Skeletal muscle satellite cell (primary cell): Measurements from ENCODE around the gene TYMS.

ENCODE experiments used
- H3K27me3 ChIP-seq: 2 replicates; pipeline ENCODE4 v1.7.0; 2013; ENCODE audit warnings: low read length; ENCODE audit not compliant: control insufficient read depth, insufficient read depth
- H3K36me3 ChIP-seq: 2 replicates; pipeline ENCODE4 v1.7.0; 2013; ENCODE audit warnings: mild to moderate bottlenecking, control low read depth, low read length; ENCODE audit not compliant: insufficient read depth
- H3K4me1 ChIP-seq: 2 replicates; pipeline ENCODE4 v1.7.0; 2013; ENCODE audit warnings: low read length; ENCODE audit not compliant: control insufficient read depth, insufficient read depth
- H3K4me2 ChIP-seq: 2 replicates; pipeline ENCODE4 v1.7.0; 2013; ENCODE audit warnings: mild to moderate bottlenecking, low read length
- H3K4me3 ChIP-seq: 2 replicates; pipeline ENCODE4 v1.7.0; 2013; ENCODE audit warnings: low read length
- H3K9ac ChIP-seq: 2 replicates; pipeline ENCODE4 v1.7.0; 2013; ENCODE audit warnings: mild to moderate bottlenecking, low read depth, low read length, moderate library complexity
- H3K9me3 ChIP-seq: replicated peaks from 2 replicates; pipeline ENCODE4 v1.7.0; 2013; ENCODE audit warnings: mild to moderate bottlenecking, control low read depth, low read length

The TYMS gene

DNA sequence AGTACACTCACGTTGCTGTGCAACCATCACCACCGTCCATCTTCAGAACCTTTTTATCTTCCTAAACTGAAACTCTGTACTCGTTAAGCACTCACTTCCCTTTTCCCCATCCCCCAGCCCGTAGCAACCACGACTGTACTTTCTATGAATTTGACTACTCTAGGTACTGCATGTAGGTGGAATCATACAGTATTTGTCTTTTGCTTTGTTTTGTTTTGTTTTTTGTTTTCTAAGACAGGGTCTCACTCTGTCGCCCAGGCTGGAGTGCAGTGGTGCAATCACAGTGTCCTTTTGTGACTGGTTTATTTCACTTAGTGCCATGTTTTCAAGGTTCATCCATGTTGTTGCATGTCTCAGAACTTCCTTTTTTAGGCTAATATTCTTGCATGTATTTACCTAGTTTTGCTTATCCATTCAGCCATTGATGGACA, 7.0 kb upstream of the TYMS start:
- Histone ChIP-seq H3K4me3 (no peak overlapping the region), H3K4me2 (no peak overlapping the region), H3K9ac (no peak overlapping the region), H3K36me3 (no peaks in the 10 kb centered on the region), H3K4me1 (peaks cover 3% of the 10 kb centered on the region), H3K9me3 (no peaks in the 10 kb centered on the region), H3K27me3 (no peaks in the 10 kb centered on the region)

DNA sequence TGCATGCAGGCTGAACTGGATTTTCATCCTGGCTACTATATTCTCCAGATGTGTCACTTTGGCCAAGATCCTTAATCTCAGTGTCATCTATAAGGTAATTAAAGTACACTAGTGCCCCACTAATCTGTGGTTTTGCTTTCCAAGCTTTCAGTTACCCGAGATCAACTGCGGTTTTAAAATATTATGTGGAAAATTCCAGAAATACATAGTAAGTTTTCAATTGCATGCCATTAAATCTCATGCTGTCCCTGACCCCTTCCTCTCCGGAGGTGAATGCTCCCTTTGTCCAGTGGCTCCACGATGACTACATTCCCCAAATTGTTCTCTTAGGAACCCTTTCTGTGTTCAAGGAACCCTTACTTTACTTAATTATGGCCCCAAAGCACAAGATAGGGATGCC, 5.3 kb upstream of the TYMS start:
- peaks cover 3% of the 10 kb centered on the region for H3K4me1 ChIP-seq
- no peak overlapping the region for H3K4me2 ChIP-seq
- no peak overlapping the region for H3K4me3 ChIP-seq
- no peaks in the 10 kb centered on the region for H3K27me3 ChIP-seq
- no peak overlapping the region for H3K9ac ChIP-seq
- H3K9me3 ChIP-seq: no peaks in the 10 kb centered on the region
- no peaks in the 10 kb centered on the region for H3K36me3 ChIP-seq

DNA sequence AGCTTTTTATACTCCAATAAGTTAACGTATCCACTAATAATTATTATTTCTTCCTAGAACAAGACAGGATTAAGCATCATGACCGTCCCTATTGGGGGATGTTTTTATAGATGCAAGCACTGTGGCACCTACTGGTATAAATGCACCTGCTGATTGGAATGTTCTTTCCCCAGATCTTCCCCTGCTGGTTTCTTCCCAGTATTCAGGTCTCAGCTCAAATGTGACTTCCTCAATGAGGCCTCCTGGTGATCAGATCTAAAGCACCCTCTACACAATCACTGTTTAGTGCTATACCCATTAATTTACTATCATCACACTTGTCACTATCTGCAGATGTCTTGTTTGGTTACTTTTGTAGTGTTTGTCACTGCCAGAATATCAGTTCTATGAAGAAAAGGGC, 3.9 kb upstream of the TYMS start:
- Histone ChIP-seq H3K27me3 (no peaks in the 10 kb centered on the region), H3K9me3 (no peaks in the 10 kb centered on the region), H3K36me3 (no peaks in the 10 kb centered on the region), H3K4me2 (no peak overlapping the region), H3K4me3 (no peak overlapping the region), H3K4me1 (peaks cover 3% of the 10 kb centered on the region), H3K9ac (no peak overlapping the region)

DNA sequence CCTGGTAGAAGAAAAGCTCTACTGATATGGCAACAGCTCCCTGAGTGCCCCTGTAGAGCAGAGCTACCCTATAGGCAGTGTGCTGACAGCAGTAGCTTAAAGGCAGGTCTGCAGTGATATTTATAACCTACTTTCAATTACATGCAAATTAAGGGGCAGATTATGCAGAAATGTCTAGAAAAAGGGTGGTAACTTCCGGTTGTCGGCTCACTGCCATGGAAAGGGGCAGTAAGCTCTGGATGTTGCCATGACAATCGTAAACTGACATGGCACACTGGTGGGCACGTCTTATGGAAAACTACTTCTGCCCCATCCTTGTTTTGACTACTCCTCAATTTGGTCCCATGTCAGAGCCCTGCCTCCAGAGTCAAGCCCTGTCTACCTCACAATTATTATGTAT, 2.9 kb upstream of the TYMS start:
- Histone ChIP-seq H3K4me1 (peaks cover 9% of the 10 kb centered on the region), H3K4me2 (no peak overlapping the region), H3K9me3 (no peaks in the 10 kb centered on the region), H3K36me3 (peaks cover 4% of the 10 kb centered on the region), H3K27me3 (no peaks in the 10 kb centered on the region), H3K9ac (no peak overlapping the region), H3K4me3 (no peak overlapping the region)

DNA sequence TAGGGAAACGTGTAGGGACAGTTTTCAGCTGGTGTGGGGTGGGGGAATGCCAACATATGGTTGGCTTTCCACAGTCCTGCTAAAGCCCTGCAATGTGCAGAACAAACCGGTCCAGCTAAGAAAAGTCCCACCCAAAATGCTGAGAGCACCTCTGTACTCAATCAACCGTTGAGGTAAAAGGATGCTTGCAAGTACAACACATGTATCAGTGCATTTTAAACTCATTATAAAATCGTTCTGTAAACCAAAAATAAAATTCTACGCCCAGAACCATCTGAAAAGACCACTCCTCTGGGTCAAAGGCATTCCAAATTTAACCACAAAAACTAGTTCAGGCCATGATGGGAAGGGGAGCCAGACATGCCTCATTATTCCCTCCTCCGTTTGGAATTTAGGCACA, 2.0 kb upstream of the TYMS start:
- H3K9me3 ChIP-seq: no peaks in the 10 kb centered on the region
- peaks cover 9% of the 10 kb centered on the region for H3K4me1 ChIP-seq
- H3K36me3 ChIP-seq: peaks cover 12% of the 10 kb centered on the region
- H3K4me2 ChIP-seq: no peak overlapping the region
- no peaks in the 10 kb centered on the region for H3K27me3 ChIP-seq
- no peak overlapping the region for H3K9ac ChIP-seq
- H3K4me3 ChIP-seq: no peak overlapping the region

DNA sequence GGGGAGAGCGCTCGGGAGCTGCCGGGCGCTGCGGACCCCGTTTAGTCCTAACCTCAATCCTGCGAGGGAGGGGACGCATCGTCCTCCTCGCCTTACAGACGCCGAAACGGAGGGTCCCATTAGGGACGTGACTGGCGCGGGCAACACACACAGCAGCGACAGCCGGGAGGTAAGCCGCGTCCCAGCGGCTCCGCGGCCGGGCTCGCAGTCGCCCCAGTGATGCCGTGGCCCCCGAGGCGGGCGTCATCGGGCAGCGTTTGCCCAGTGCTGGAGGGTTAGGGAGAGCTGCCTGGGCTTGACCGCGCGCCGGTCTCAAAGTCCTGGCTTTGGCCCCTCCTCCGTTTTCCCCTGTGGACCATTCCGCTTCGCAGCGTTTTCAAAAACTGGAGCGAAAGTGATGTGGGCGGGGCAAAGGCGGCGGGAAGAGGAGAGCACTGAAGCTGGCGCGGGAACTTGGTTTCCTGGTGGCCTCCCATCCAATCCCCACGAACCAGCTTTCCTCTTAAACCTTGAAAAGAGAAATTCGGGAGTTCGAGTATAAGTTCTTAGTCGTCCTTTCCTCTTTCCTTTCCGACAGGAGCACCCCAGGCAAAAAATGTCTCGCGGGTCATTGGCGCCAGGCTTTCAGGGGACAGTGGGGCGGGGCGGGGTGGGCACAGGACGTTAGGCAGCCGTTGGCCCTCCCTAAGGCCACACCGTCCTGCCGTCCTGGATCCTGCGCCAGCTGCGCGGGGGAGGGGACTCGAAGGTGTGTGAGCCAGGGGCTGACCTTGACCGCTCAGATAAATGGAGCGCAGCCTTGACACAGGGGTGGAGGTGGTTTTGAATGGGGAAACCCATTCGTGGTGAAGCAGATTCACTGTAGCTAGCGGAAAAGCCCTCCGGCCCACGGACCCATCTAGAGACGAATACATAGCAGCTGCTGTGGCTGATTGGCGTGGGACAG, 821 bp downstream of the TYMS start:
- H3K4me3 ChIP-seq: peak overlapping the region; percentile 94
- peak overlapping the region; percentile 87 for H3K9ac ChIP-seq
- peak overlapping the region; percentile 94 for H3K4me2 ChIP-seq
- peaks cover 27% of the 10 kb centered on the region for H3K36me3 ChIP-seq
- H3K9me3 ChIP-seq: no peaks in the 10 kb centered on the region
- no peaks in the 10 kb centered on the region for H3K27me3 ChIP-seq
- peaks cover 6% of the 10 kb centered on the region for H3K4me1 ChIP-seq

DNA sequence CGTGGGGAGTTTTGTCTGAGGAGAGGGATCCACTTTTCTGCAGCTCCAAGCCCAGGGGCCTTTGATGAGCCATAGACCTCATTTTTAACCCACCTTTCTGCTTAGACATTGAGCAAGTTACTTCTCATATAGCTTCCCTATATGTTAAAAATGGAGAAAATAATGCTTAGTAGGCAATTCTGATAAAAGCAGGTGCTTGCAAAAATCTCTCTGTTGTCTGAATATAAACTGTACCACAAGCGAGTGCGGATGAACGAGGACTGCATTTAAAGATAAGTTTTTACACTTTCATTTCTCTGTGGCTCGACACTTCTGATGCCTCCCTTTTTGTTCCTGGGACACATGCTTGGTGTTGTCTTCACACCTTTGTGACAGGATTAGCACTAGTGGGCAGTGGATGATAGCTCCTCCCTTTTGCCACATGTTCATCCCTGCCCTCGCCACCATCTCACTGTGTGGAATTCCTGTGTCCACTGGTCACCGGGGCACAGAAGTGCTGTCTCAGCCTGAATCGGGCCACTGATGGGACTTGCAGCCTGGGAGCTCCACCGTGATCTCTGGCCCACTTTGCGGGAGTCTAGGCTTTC, 1.6 kb downstream of the TYMS start:
- Histone ChIP-seq H3K9me3 (no peaks in the 10 kb centered on the region), H3K4me2 (peak overlapping the region; percentile 94), H3K9ac (peak overlapping the region; percentile 87), H3K27me3 (no peaks in the 10 kb centered on the region), H3K36me3 (peaks cover 27% of the 10 kb centered on the region), H3K4me3 (peak overlapping the region; percentile 94), H3K4me1 (peaks cover 6% of the 10 kb centered on the region)

DNA sequence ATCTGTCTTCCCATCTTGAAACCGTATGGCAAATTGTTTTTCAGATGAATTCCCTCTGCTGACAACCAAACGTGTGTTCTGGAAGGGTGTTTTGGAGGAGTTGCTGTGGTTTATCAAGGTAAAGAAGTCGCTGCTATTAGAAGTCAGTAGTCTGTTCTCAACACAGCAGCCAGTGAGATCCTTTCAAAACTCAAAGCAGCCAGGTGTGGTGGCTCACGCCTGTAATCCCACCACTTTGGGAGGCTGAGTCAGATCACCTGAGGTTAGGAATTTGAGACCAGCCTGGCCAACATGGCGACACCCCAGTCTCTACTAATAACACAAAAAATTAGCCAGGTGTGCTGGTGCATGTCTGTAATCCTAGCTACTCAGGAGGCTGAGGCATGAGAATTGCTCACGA, 2.1 kb downstream of the TYMS start:
- no peaks in the 10 kb centered on the region for H3K27me3 ChIP-seq
- no peak overlapping the region for H3K4me3 ChIP-seq
- H3K36me3 ChIP-seq: peaks cover 27% of the 10 kb centered on the region

DNA sequence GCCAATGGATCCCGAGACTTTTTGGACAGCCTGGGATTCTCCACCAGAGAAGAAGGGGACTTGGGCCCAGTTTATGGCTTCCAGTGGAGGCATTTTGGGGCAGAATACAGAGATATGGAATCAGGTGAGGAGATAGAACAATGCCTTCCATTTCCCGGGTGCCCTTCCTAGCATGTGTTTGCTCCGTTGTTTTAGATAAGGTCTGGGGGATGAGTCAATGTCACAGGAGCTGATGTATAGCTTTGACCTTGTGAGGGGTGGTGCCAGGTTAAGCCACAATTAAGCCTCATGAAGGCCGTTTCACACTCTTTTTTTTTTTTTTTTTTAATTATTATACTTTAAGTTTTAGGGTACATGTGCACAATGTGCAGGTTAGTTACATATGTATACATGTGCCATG, 4.7 kb downstream of the TYMS start:
- Histone ChIP-seq H3K9me3 (no peaks in the 10 kb centered on the region), H3K9ac (no peak overlapping the region), H3K27me3 (no peaks in the 10 kb centered on the region), H3K4me2 (no peak overlapping the region), H3K4me1 (peaks cover 6% of the 10 kb centered on the region), H3K4me3 (no peak overlapping the region), H3K36me3 (peaks cover 33% of the 10 kb centered on the region)

More for the DNA sequence above, 2.1 kb downstream of the TYMS start:
- no peaks in the 10 kb centered on the region for H3K9me3 ChIP-seq
- no peak overlapping the region for H3K9ac ChIP-seq
- peaks cover 6% of the 10 kb centered on the region for H3K4me1 ChIP-seq
- peak overlapping the region; percentile 94 for H3K4me2 ChIP-seq

DNA sequence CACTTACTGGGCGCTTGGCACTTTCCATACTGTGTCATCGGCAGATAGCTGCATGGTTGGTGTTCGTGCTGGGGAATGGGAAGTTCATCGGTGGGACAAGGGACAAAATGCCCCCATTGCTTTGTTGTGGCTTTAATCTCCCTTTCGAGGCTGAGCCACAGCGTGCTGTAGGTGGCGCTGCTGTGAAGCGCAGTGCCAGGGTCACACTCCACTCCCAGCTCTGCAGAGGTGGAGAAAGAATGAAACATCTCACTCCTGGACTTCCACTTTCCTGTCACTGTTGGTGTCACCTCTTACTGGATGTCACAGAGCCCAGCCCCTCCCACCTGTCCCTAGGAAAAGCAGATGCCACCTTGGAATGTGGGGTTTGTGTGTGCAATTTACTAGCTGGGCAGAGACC, 8.7 kb downstream of the TYMS start:
- Histone ChIP-seq H3K4me1 (no peaks in the 10 kb centered on the region), H3K9me3 (no peaks in the 10 kb centered on the region), H3K27me3 (no peaks in the 10 kb centered on the region), H3K4me3 (no peak overlapping the region), H3K9ac (no peak overlapping the region), H3K36me3 (peaks cover 45% of the 10 kb centered on the region), H3K4me2 (no peak overlapping the region)

DNA sequence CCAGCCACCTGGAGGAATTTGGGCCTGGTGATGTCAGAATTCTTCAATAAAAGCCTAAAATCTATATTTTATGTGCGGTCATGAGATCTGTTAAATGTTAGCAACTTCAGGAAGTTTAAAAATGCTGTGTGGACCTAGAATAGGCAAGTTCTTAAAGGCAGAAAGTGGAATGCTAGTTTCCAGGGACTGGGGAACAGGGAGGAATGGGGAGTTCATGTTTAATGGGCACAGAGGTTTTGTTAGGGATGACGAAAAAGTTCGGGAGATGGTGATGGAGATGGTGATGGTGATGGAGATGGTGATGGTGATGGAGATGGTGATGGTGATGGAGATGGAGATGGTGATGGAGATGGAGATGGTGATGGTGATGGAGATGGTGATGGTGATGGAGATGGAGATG, 9.2 kb downstream of the TYMS start:
- Histone ChIP-seq H3K4me3 (no peak overlapping the region), H3K36me3 (peaks cover 46% of the 10 kb centered on the region), H3K27me3 (no peaks in the 10 kb centered on the region), H3K4me1 (no peaks in the 10 kb centered on the region), H3K9ac (no peak overlapping the region), H3K9me3 (no peaks in the 10 kb centered on the region), H3K4me2 (no peak overlapping the region)

DNA sequence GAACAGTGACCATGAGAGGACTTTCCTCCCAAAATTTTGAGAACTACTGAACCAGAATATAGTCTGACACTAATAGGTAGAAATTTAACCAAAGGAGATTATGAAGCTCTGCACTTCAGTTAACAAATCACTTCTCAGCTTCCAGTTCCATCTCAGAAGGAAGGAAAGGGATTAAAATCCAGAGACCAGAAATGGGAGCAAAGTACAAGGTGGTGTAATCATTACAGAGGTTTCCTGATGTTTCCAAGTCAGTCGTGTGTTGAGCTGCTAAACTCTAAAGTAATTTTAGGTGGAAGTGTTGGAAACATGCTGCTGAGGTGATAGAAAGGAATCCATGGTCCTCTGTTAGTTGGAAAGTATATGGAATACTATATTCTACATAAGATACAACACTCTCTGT, 10.8 kb downstream of the TYMS start:
- peaks cover 55% of the 10 kb centered on the region for H3K36me3 ChIP-seq
- H3K27me3 ChIP-seq: no peaks in the 10 kb centered on the region
- H3K4me2 ChIP-seq: no peak overlapping the region
- H3K4me1 ChIP-seq: no peaks in the 10 kb centered on the region
- H3K4me3 ChIP-seq: no peak overlapping the region
- H3K9ac ChIP-seq: no peak overlapping the region
- H3K9me3 ChIP-seq: no peaks in the 10 kb centered on the region
